GM19043 (cell line): ENCODE results near the gene RIC8B.

Source experiments
- ATAC-seq: cut with Tn5 transposase; IDR thresholded peaks from one replicate; pipeline ENCODE4 v1.9.1; 2021; ENCODE audit warnings: low read depth; ENCODE audit not compliant: unreplicated experiment

RIC8B gene

GRCh38 chr12:106791531-106791930 is 17.0 kb downstream of the RIC8B start:
- ATAC-seq: no peak

GRCh38 chr12:106794369-106794768 is 19.9 kb downstream of the RIC8B start:
- ATAC-seq: no peak

GRCh38 chr12:106801167-106801708 is 26.8 kb downstream of the RIC8B start:
- no peak for ATAC-seq

GRCh38 chr12:106801830-106802533 is 27.5 kb downstream of the RIC8B start:
- no peak for ATAC-seq

GRCh38 chr12:106804668-106805067 is 30.2 kb downstream of the RIC8B start:
- ATAC-seq: no peak

- no peak for ATAC-seq
Observed at GRCh38 chr12:106814714-106815113, 40.2 kb downstream of the RIC8B start.

- no peak for ATAC-seq
Observed at GRCh38 chr12:106815741-106816140, 41.3 kb downstream of the RIC8B start.

GRCh38 chr12:106816231-106816630 is 41.7 kb downstream of the RIC8B start:
- ATAC-seq: no peak

GRCh38 chr12:106819991-106820390 is 45.5 kb downstream of the RIC8B start:
- ATAC-seq: no peak

- no peak for ATAC-seq
Observed at GRCh38 chr12:106831699-106832098, 57.2 kb downstream of the RIC8B start.

GRCh38 chr12:106837782-106838181 is 63.3 kb downstream of the RIC8B start:
- ATAC-seq: no peak

GRCh38 chr12:106839333-106839732 is 64.9 kb downstream of the RIC8B start:
- ATAC-seq: no peak

GRCh38 chr12:106840243-106840642 is 65.8 kb downstream of the RIC8B start:
- no peak for ATAC-seq

- no peak for ATAC-seq
Observed at GRCh38 chr12:106841510-106842302, 67.2 kb downstream of the RIC8B start.

GRCh38 chr12:106845902-106846301 is 71.4 kb downstream of the RIC8B start:
- no peak for ATAC-seq

- no peak for ATAC-seq
Observed at GRCh38 chr12:106847861-106848260, 73.4 kb downstream of the RIC8B start.

- no peak for ATAC-seq
Observed at GRCh38 chr12:106851306-106851705, 76.8 kb downstream of the RIC8B start.

- no peak for ATAC-seq
Observed at GRCh38 chr12:106854723-106855122, 80.2 kb downstream of the RIC8B start.

- ATAC-seq: no peak
Observed at GRCh38 chr12:106855221-106855758, 80.8 kb downstream of the RIC8B start.

- ATAC-seq: no peak
Observed at GRCh38 chr12:106861984-106862916, 87.8 kb downstream of the RIC8B start.
